Measurements from ENCODE around the gene CTCFL.

Gene CTCFL

GRCh38 chr20:57462781-57463180 is 62.2 kb downstream of the CTCFL start:
- no peak overlapping the region for H3K4me3 ChIP-seq (ENCODE audit: low read depth, low read length)
- DNase-seq (ENCODE audit: low read depth) = no peak
- TF ChIP-seq, protein P1, sequence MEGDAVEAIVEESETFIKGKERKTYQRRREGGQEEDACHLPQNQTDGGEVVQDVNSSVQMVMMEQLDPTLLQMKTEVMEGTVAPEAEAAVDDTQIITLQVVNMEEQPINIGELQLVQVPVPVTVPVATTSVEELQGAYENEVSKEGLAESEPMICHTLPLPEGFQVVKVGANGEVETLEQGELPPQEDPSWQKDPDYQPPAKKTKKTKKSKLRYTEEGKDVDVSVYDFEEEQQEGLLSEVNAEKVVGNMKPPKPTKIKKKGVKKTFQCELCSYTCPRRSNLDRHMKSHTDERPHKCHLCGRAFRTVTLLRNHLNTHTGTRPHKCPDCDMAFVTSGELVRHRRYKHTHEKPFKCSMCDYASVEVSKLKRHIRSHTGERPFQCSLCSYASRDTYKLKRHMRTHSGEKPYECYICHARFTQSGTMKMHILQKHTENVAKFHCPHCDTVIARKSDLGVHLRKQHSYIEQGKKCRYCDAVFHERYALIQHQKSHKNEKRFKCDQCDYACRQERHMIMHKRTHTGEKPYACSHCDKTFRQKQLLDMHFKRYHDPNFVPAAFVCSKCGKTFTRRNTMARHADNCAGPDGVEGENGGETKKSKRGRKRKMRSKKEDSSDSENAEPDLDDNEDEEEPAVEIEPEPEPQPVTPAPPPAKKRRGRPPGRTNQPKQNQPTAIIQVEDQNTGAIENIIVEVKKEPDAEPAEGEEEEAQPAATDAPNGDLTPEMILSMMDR (IDR thresholded peaks at IDR 0.05; ENCODE audit: low read depth, low read length, missing control alignments) = no peak
- in situ Hi-C loops (cut with HindIII; ENCODE audit: low sequenced_read_pairs) = no loop called here

GRCh38 chr20:57461726-57462125 is 63.2 kb downstream of the CTCFL start:
- TF ChIP-seq, protein P1 (IDR thresholded peaks at IDR 0.05; ENCODE audit: low read depth, low read length, missing control alignments) = no peak
- in situ Hi-C loops (cut with HindIII; ENCODE audit: low sequenced_read_pairs) = no loop called here
- no peak for DNase-seq (ENCODE audit: low read depth)
- H3K4me3 ChIP-seq (ENCODE audit: low read depth, low read length) = no peak overlapping the region

GRCh38 chr20:57460781-57461465 is 64.0 kb downstream of the CTCFL start:
- DNase-seq (ENCODE audit: low read depth) = no peak
- H3K4me3 ChIP-seq (ENCODE audit: low read depth, low read length) = no peak overlapping the region
- in situ Hi-C loops (cut with HindIII; ENCODE audit: low sequenced_read_pairs) = no loop called here
- TF ChIP-seq, protein P1 (IDR thresholded peaks at IDR 0.05; ENCODE audit: low read depth, low read length, missing control alignments) = no peak

- H3K4me3 ChIP-seq (ENCODE audit: low read depth, low read length) = no peak overlapping the region
- DNase-seq (ENCODE audit: low read depth) = no peak
- in situ Hi-C loops (cut with HindIII; ENCODE audit: low sequenced_read_pairs) = no loop called here
- TF ChIP-seq, protein P1 (IDR thresholded peaks at IDR 0.05; ENCODE audit: low read depth, low read length, missing control alignments) = no peak
Measured at GRCh38 chr20:57459897-57460296, 65.0 kb downstream of the CTCFL start.

- H3K4me3 ChIP-seq (ENCODE audit: low read depth, low read length) = no peak overlapping the region
- TF ChIP-seq, protein P1 (IDR thresholded peaks at IDR 0.05; ENCODE audit: low read depth, low read length, missing control alignments) = no peak
- DNase-seq (ENCODE audit: low read depth) = no peak
- in situ Hi-C loops (cut with HindIII; ENCODE audit: low sequenced_read_pairs) = no loop called here
Measured at GRCh38 chr20:57459278-57459677, 65.7 kb downstream of the CTCFL start.

DNA sequence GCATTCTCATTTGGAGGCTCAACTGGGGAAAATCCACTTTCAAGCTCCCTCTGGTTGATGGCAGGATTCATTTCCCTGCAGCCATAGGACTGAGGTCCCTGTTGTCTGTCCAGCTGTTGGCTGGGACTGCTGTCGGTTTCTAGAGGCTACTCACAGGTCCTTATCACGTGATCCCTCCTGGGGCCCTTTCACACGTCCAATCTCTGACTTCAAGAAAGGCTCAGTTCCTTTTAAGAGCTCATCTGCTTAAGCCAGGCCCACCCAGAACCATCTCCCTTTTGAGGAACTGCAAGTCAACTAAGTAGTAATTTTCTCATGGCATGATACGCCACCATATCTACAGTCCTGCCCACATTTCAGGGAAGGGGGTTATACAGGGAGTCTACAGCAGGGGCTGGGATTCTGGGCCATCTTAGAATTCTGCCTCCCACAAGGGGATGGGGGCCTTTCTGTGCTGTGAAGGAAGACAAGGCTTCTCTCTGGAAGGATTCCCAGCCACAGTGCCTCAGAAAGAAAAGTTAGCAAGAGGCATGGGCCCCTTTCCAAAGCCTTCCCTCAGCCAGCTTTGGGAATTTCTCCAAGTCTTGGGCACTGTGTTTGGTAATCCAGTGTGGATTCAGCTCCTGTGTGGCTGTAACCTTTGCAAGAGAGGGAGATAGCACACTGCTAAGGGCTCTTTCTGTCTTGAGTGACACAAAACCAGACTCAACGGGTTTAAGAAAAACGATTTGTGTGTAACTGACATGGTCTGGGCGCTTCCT is 66.4 kb downstream of the CTCFL start:
- H3K4me3 ChIP-seq (ENCODE audit: low read depth, low read length) = no peak overlapping the region
- TF ChIP-seq, protein P1 (IDR thresholded peaks at IDR 0.05; ENCODE audit: low read depth, low read length, missing control alignments) = no peak
- in situ Hi-C loops (cut with HindIII; ENCODE audit: low sequenced_read_pairs) = no loop called here
- DNase-seq (ENCODE audit: low read depth) = no peak

All from astrocyte of the cerebellum (primary cell).